OCI-LY7 (cell line): ENCODE results near the gene DLX1. TPM values are rescaled to one million over a fixed set of nuclear protein-coding genes. Genes with fewer than 3 reads are reported as not detected.

Experiments
- BruUV-seq: library from RNA; stranded (reverse); fragments of 400-500 nt; replicated peaks from 2 replicates; lab custom pipeline; 2021; lab: Mats Ljungman, UMichigan
- CTCF ChIA-PET: fragments of 300-600 bp; sonication (Branson Sonifier 250); formaldehyde crosslinking; loops from one replicate; lab custom pipeline; 2022; ENCODE audit warnings: antibody characterized with exemption; ENCODE audit not compliant: unreplicated experiment; lab: Charles Lee
- POLR2A ChIA-PET: fragments of 300-600 bp; sonication (Branson Sonifier 250); formaldehyde crosslinking; loops from one replicate; lab custom pipeline; 2022; ENCODE audit warnings: antibody characterized with exemption; lab: Charles Lee
- DNase-seq: peaks from one replicate; pipeline ENCODE4 v3.0.0-alpha.2; 2015; ENCODE audit warnings: low spot score
- H2AFZ ChIP-seq: fragments of 200-600 bp; sonication (generic), shearing (Covaris generic); 2 replicates; pipeline ENCODE4 v1.6.1; 2014; ENCODE audit warnings: mild to moderate bottlenecking, antibody characterized with exemption, low read length, moderate library complexity
- H3K27ac ChIP-seq: fragments of 200-600 bp; sonication (generic); 2 replicates; pipeline ENCODE4 v1.5.1; 2014; ENCODE audit warnings: mixed run types, low read depth, mild to moderate bottlenecking, moderate library complexity, low read length, inconsistent platforms; ENCODE audit not compliant: poor library complexity, severe bottlenecking
- H3K36me3 ChIP-seq: fragments of 200-600 bp; sonication (generic); 2 replicates; pipeline ENCODE4 v1.6.1; 2014; ENCODE audit warnings: mild to moderate bottlenecking, antibody characterized with exemption, low read length, moderate library complexity, mixed read lengths; ENCODE audit not compliant: insufficient read depth
- H3K4me1 ChIP-seq: fragments of 200-600 bp; sonication (generic); 2 replicates; pipeline ENCODE4 v1.5.1; 2014; ENCODE audit warnings: mild to moderate bottlenecking, low read length; ENCODE audit not compliant: insufficient read depth, poor library complexity, severe bottlenecking
- H3K4me2 ChIP-seq: fragments of 200-600 bp; sonication (generic); 2 replicates; pipeline ENCODE4 v1.6.1; 2014; ENCODE audit warnings: mild to moderate bottlenecking, low read length
- H3K4me3 ChIP-seq: fragments of 200-600 bp; sonication (generic); 2 replicates; pipeline ENCODE4 v1.5.1; 2014; ENCODE audit warnings: mild to moderate bottlenecking, low read depth, low read length; ENCODE audit not compliant: poor library complexity, severe bottlenecking
- H3K79me2 ChIP-seq: fragments of 200-600 bp; sonication (generic); 2 replicates; pipeline ENCODE4 v1.6.1; 2016; ENCODE audit warnings: low read depth, mild to moderate bottlenecking, low read length, moderate library complexity, mixed read lengths; ENCODE audit not compliant: insufficient read depth
- H3K9me2 ChIP-seq: fragments of 200-600 bp; sonication (generic); 2 replicates; pipeline ENCODE4 v1.6.1; 2016; ENCODE audit warnings: mild to moderate bottlenecking, low read length, mixed read lengths; ENCODE audit not compliant: insufficient read depth
- H3K9me3 ChIP-seq: fragments of 200-600 bp; sonication (generic); 2 replicates; pipeline ENCODE4 v1.6.1; 2014; ENCODE audit warnings: mild to moderate bottlenecking, mixed run types, low read length, mixed read lengths
- H4K20me1 ChIP-seq: fragments of 200-600 bp; sonication (generic); 2 replicates; pipeline ENCODE4 v1.6.1; 2014; ENCODE audit warnings: mild to moderate bottlenecking, antibody characterized with exemption, low read length, moderate library complexity, mixed read lengths; ENCODE audit not compliant: insufficient read depth
- CTCF ChIP-seq: fragments of 200-600 bp; sonication (generic); conservative IDR thresholded peaks from 2 replicates; pipeline ENCODE4 v1.5.1; 2014; ENCODE audit warnings: mild to moderate bottlenecking, antibody characterized with exemption, low read length, moderate library complexity, mixed read lengths
- EZH2phosphoT487 ChIP-seq: fragments of 200-600 bp; sonication (generic); IDR thresholded peaks from 2 replicates; pipeline ENCODE4 v1.6.1; 2018; ENCODE audit warnings: low read depth, borderline replicate concordance, mild to moderate bottlenecking, mixed run types, antibody characterized with exemption, low read length, moderate library complexity, mixed read lengths
- intact Hi-C: fragments of 100-400 bp; cut with micrococcal nuclease; formaldehyde crosslinking; loops from one replicate; pipeline ENCODE4 v1.10.0; 2022; ENCODE audit not compliant: unreplicated experiment
- total RNA-seq, 2 experiments: library from RNA; depleted of rRNA in 1 of 2; stranded (reverse); fragments of >200 nt in 1 of 2; shearing (Covaris generic) in 1 of 2; gene quantifications; 2 replicates each; pipeline ENCODE4 v1.2.3, GENCODE V29; 2014 to 2022

DLX1 gene
- total RNA-seq, 2 experiments from 2014 or later: not detected

DNA sequence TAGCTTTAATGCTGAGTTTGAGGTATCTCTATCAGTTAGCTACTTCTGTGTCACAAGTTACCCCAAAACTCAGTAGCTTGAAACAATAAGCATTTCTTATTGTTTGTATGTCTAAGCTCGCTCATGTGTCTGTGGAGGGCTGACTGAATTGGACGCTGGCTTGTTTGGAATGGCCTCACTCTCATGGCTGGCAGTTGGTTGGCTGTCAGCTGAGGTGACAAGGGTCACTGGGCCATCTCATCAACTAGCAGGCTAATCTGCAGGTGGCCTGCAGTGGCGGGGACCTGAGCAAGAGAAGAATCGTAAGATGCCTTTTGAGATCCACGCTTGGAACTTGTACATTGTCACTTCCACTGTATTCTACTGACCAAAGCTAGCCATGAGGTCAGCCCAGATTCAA, 30.8 kb downstream of the DLX1 start:
- Histone ChIP-seq H2AFZ (no peak overlapping the region), H3K9me3 (no peaks in the 10 kb centered on the region), H3K79me2 (no peaks in the 10 kb centered on the region), H3K4me2 (no peak overlapping the region), H3K4me3 (no peak overlapping the region), H3K9me2 (no peaks in the 10 kb centered on the region), H4K20me1 (no peaks in the 10 kb centered on the region), H3K36me3 (no peaks in the 10 kb centered on the region), H3K27ac (no peak overlapping the region), H3K4me1 (no peaks in the 10 kb centered on the region)
- POLR2A ChIA-PET: interaction anchor here (0.6 to 1.1 kb wide), 5 partner anchors 11 to 475 kb away, joined by 3 read pairs; no protein-coding TSS in a partner anchor
- CTCF ChIA-PET: no interaction called here
- TF ChIP-seq EZH2phosphoT487 (no peak), CTCF (no peak)
- no TSS peak for BruUV-seq
- intact Hi-C loops: no loop called here
- no peak for DNase-seq

- no peak for DNase-seq
- H4K20me1 ChIP-seq: no peaks in the 10 kb centered on the region
- no peaks in the 10 kb centered on the region for H3K36me3 ChIP-seq
- no peaks in the 10 kb centered on the region for H3K79me2 ChIP-seq
- no peak for TF ChIP-seq EZH2phosphoT487
- no peak for TF ChIP-seq CTCF
- intact Hi-C loops: no loop called here
- no TSS peak for BruUV-seq
- no peak overlapping the region for H2AFZ ChIP-seq
- no peak overlapping the region for H3K4me2 ChIP-seq
- H3K27ac ChIP-seq: no peak overlapping the region
- ChIA-PET CTCF (no interaction called here), POLR2A (no interaction called here)
- H3K4me1 ChIP-seq: no peaks in the 10 kb centered on the region
- no peak overlapping the region for H3K4me3 ChIP-seq
- no peaks in the 10 kb centered on the region for H3K9me3 ChIP-seq
- H3K9me2 ChIP-seq: no peaks in the 10 kb centered on the region
Measured at GRCh38 chr2:172119089-172119488, 33.8 kb downstream of the DLX1 start.

- H3K36me3 ChIP-seq: no peaks in the 10 kb centered on the region
- H3K9me2 ChIP-seq: no peaks in the 10 kb centered on the region
- intact Hi-C loops: loop anchor here (5.0 kb wide), 1 partner anchor 852 kb away; no protein-coding TSS in a partner anchor
- no peaks in the 10 kb centered on the region for H4K20me1 ChIP-seq
- no peak for TF ChIP-seq EZH2phosphoT487
- TF ChIP-seq CTCF: no peak
- no peaks in the 10 kb centered on the region for H3K4me1 ChIP-seq
- BruUV-seq: no TSS peak
- no peak overlapping the region for H3K4me3 ChIP-seq
- no peak overlapping the region for H3K27ac ChIP-seq
- no peak for DNase-seq
- H3K9me3 ChIP-seq: no peaks in the 10 kb centered on the region
- no peaks in the 10 kb centered on the region for H3K79me2 ChIP-seq
- POLR2A ChIA-PET: interaction anchor here (0.5 kb wide), 1 partner anchor 9 kb away, joined by 4 read pairs; no protein-coding TSS in a partner anchor
- no peak overlapping the region for H3K4me2 ChIP-seq
- no peak overlapping the region for H2AFZ ChIP-seq
- CTCF ChIA-PET: interaction anchor here (1.9 kb wide), 1 partner anchor 9 kb away, joined by 4 read pairs; no protein-coding TSS in a partner anchor
Measured at GRCh38 chr2:172120118-172120517, 34.8 kb downstream of the DLX1 start.
